Naive thymus-derived CD8-positive, alpha-beta T cell (primary cell): ENCODE measurements around the gene VPS25. TPM values are rescaled to one million over a fixed set of nuclear protein-coding genes. Genes with fewer than 3 reads are reported as not detected.

ENCODE experiments used
- ATAC-seq, 2 donors: fragments of 150-1000 bp; cut with Tn5 transposase in 1 of 2; sonication (Bioruptor Pico), chemical (Tn5 transposase) in 1 of 2; 1 replicate in 1 of 2; 2 replicates in 1 of 2; pipeline ENCODE4 v1.10.0; 2021; ENCODE audit warnings: mild to moderate bottlenecking in 2 of 2, moderate library complexity in 2 of 2
- POLR2A ChIA-PET: fragments of 350-600 bp; sonication (Branson Sonifier 250); formaldehyde crosslinking; loops from one replicate; lab custom pipeline; 2021; ENCODE audit warnings: antibody characterized with exemption; lab: Charles Lee
- DNase-seq, 10 donors: peaks; one replicate each; pipeline versions ENCODE4 v3.0.0 to v3.0.0-alpha.2; 2020 to 2022
- H3K27ac Mint-ChIP-seq, 10 donors: one replicate each; pipeline ENCODE4 v1.8.0; 2020 to 2022; ENCODE audit warnings: mild to moderate bottlenecking in 10 of 10, mixed read lengths in 10 of 10, moderate library complexity in 4 of 10, inconsistent platforms in 1 of 10
- H3K27me3 Mint-ChIP-seq, 5 donors: one replicate each; pipeline ENCODE4 v1.8.0; 2021 to 2022; ENCODE audit warnings: mixed read lengths in 5 of 5
- H3K36me3 Mint-ChIP-seq, 3 donors: one replicate each; pipeline ENCODE4 v1.8.0; 2020 to 2022; ENCODE audit warnings: mixed read lengths in 3 of 3, mild to moderate bottlenecking in 2 of 3, inconsistent platforms in 1 of 3
- H3K4me1 Mint-ChIP-seq, 4 donors: one replicate each; pipeline ENCODE4 v1.8.0; 2021 to 2022; ENCODE audit warnings: mixed read lengths in 4 of 4
- H3K4me3 Mint-ChIP-seq, 10 donors: one replicate each; pipeline ENCODE4 v1.8.0; 2020 to 2022; ENCODE audit warnings: mild to moderate bottlenecking in 10 of 10, mixed read lengths in 10 of 10, moderate library complexity in 6 of 10, inconsistent platforms in 1 of 10
- H3K9me3 Mint-ChIP-seq, 9 donors: one replicate each; pipeline ENCODE4 v1.8.0; 2020 to 2022; ENCODE audit warnings: mixed read lengths in 9 of 9, mild to moderate bottlenecking in 3 of 9, inconsistent platforms in 1 of 9, moderate library complexity in 1 of 9
- polyA plus RNA-seq, 3 donors: library from polyadenylated mRNA; unstranded; fragments of 300-500 nt; fragmentation: Illumina TruSeq; gene quantifications; one replicate each; pipeline ENCODE4 v1.2.3, GENCODE V29; 2021
- total RNA-seq, 8 experiments: library from RNA in 2 of 8; stranded (reverse) in 2 of 8; gene quantifications; one replicate each; pipeline ENCODE4 v1.2.3 and lab custom pipeline; 2021 to 2026

Gene VPS25
- total and polyA plus RNA-seq, 5 experiments from 2014 or later: 43.9 to 64.5 (median 55.2) TPM

GRCh38 chr17:42798383-42799380, 25.4 kb downstream of the VPS25 start, which contains the start of the genes CNTD1 and COA3:
Gene CNTD1, plus strand, starts transcription at chr17:42798861. Its CDS starts 207 bp downstream, at chr17:42799068.
Gene COA3, minus strand, starts transcription at chr17:42798704. Its CDS starts 23 bp downstream, at chr17:42798681.
- no peaks in the 10 kb centered on the region for H3K9me3 Mint-ChIP-seq
- peak within 1 kb of the TSS; percentile 68 to 95 (median 91) for H3K27ac Mint-ChIP-seq
- ATAC-seq (peak; percentile 99), DNase-seq (peak; percentile 55 to 85 (median 66))
- POLR2A ChIA-PET: interaction anchor here (0.6 to 2.2 kb wide), 6 partner anchors 15 to 563 kb away, joined by 3 to 12 read pairs (median 4); partner anchors contain the start of genes BECN1 and VPS25
- peak within 1 kb of the TSS; percentile 92 to 98 (median 96) for H3K4me3 Mint-ChIP-seq
- no peaks in the 10 kb centered on the region for H3K27me3 Mint-ChIP-seq
- peaks cover 21 to 45% (median 31%) of the 10 kb centered on the region in 4 donors for H3K4me1 Mint-ChIP-seq
- peaks cover 0 to 3% (median 0%) of the 10 kb centered on the region in 3 donors for H3K36me3 Mint-ChIP-seq

GRCh38 chr17:42803074-42803883, 30.0 kb downstream of the VPS25 start:
- POLR2A ChIA-PET: interaction anchor here (0.5 to 1.1 kb wide), 2 partner anchors 21 to 903 kb away, joined by 3 to 4 read pairs; partner anchors contain the start of gene BECN1
- Mint-ChIP-seq H3K4me3 (no peak overlapping the region), H3K27me3 (no peaks in the 10 kb centered on the region), H3K4me1 (peaks cover 6 to 7% (median 7%) of the 10 kb centered on the region in 4 donors), H3K27ac (no peak overlapping the region), H3K9me3 (no peaks in the 10 kb centered on the region), H3K36me3 (no peaks in the 10 kb centered on the region)
- ATAC-seq (no peak), DNase-seq (no peak)

DNA sequence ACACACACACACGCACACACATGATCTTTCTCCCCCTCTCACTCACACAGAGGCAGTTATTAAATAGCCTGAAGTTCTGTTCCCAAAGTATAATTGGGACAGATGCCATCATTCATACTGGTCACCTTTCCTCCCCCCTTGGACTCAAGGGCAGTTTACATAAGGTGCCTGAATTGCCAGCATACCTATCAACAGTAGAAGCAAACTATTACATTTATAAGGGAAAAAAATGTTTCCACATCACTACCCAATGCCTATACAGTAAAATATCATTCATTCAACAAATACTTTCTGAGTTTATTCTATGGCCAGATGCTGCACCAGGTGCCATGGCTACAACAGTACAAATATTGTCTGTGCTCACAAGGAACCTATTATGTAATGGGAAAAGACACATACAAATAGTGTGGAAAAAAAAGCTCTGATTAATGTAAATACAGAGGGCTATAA, 31.7 kb downstream of the VPS25 start:
- Mint-ChIP-seq H3K27ac (peak overlapping the region in 2 of 10 donors; percentile 52 to 76), H3K36me3 (peaks cover 0 to 11% (median 0%) of the 10 kb centered on the region in 3 donors), H3K4me1 (peaks cover 0 to 2% (median 0%) of the 10 kb centered on the region in 4 donors), H3K9me3 (no peaks in the 10 kb centered on the region), H3K27me3 (no peaks in the 10 kb centered on the region), H3K4me3 (peak overlapping the region in 1 of 10 donors; percentile 50)
- POLR2A ChIA-PET: no interaction called here
- DNase-seq (no peak), ATAC-seq (no peak)

- peaks cover 4 to 23% (median 4%) of the 10 kb centered on the region in 3 donors for H3K36me3 Mint-ChIP-seq
- no peaks in the 10 kb centered on the region for H3K9me3 Mint-ChIP-seq
- H3K4me3 Mint-ChIP-seq: no peak overlapping the region
- peak overlapping the region in 2 of 10 donors; percentile 12 to 59 for H3K27ac Mint-ChIP-seq
- DNase-seq: no peak
- ATAC-seq: no peak
- POLR2A ChIA-PET: interaction anchor here (0.6 to 0.7 kb wide), 2 partner anchors 272 to 742 kb away, joined by 3 read pairs; no protein-coding TSS in a partner anchor
- no peaks in the 10 kb centered on the region for H3K27me3 Mint-ChIP-seq
- H3K4me1 Mint-ChIP-seq: no peaks in the 10 kb centered on the region
Observed at GRCh38 chr17:42806249-42806648, 33.0 kb downstream of the VPS25 start.

DNA sequence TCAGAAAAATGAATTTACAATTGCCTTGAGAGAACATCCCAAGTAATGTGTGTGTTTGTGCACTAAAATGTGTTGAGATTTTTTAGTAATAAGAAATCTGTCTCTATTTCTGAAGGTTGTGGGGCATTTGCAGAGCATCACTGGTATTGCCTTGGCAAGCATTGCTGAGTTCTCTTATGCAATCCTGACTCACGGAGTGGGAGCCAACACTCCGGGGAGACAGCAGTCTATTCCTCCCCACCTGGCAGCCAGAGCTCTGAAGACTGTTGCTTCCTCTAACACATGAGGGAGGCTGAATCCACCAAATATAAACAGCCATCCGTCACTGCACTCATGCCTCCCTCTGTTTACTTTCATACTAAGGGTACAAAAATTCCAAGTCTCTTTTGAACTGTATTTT, 36.0 kb downstream of the VPS25 start:
- Mint-ChIP-seq H3K27me3 (no peaks in the 10 kb centered on the region), H3K36me3 (peaks cover 11 to 48% (median 14%) of the 10 kb centered on the region in 3 donors), H3K27ac (peak overlapping the region in 3 of 10 donors; percentile 13 to 47 (median 24)), H3K4me3 (no peak overlapping the region), H3K4me1 (no peaks in the 10 kb centered on the region), H3K9me3 (no peaks in the 10 kb centered on the region)
- POLR2A ChIA-PET: no interaction called here
- DNase-seq (no peak), ATAC-seq (no peak)

GRCh38 chr17:42814633-42815399, 41.6 kb downstream of the VPS25 start:
- Mint-ChIP-seq H3K27ac (peak overlapping the region in 1 of 10 donors; percentile 74), H3K36me3 (peaks cover 19 to 93% (median 38%) of the 10 kb centered on the region in 3 donors), H3K27me3 (no peaks in the 10 kb centered on the region), H3K4me1 (peaks cover 0 to 10% (median 4%) of the 10 kb centered on the region in 4 donors), H3K9me3 (no peaks in the 10 kb centered on the region), H3K4me3 (no peak overlapping the region)
- DNase-seq (no peak), ATAC-seq (no peak)
- POLR2A ChIA-PET: interaction anchor here (0.7 to 1.5 kb wide), 2 partner anchors 9 to 723 kb away, joined by 3 to 5 read pairs; partner anchors contain the start of gene BECN1

GRCh38 chr17:42817866-42818265, 44.6 kb downstream of the VPS25 start:
- Mint-ChIP-seq H3K27me3 (no peaks in the 10 kb centered on the region), H3K9me3 (no peaks in the 10 kb centered on the region), H3K4me3 (no peak overlapping the region), H3K27ac (no peak overlapping the region), H3K36me3 (peaks cover 14 to 88% (median 31%) of the 10 kb centered on the region in 3 donors), H3K4me1 (peaks cover 2 to 32% (median 23%) of the 10 kb centered on the region in 4 donors)
- POLR2A ChIA-PET: no interaction called here
- DNase-seq: no peak
- ATAC-seq: no peak

DNA sequence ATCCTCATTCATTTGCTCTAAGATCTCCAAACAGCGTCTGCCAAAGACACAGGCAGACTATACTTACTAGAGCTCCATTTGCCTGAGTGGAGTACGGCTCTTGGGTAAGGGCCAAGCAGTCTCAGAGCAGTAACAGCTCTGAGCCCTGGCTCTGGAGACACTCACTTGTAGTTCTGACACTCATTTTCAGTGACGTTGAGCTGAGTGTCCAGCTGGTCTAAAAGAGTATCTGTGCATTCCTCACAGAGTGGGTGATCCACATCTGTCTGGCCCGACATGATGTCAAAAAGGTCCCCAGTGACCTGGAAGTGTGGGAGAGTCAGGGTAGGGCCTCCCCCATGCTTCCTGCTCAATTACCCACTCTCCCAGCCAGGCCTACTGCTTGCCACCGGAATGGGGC, 45.1 kb downstream of the VPS25 start:
- peak overlapping the region in 2 of 10 donors; percentile 16 to 22 for H3K27ac Mint-ChIP-seq
- no peak for ATAC-seq
- H3K4me1 Mint-ChIP-seq: peaks cover 2 to 35% (median 25%) of the 10 kb centered on the region in 4 donors
- POLR2A ChIA-PET: no interaction called here
- H3K9me3 Mint-ChIP-seq: no peaks in the 10 kb centered on the region
- no peak for DNase-seq
- H3K27me3 Mint-ChIP-seq: no peaks in the 10 kb centered on the region
- H3K4me3 Mint-ChIP-seq: peak overlapping the region in 1 of 10 donors; percentile 45
- H3K36me3 Mint-ChIP-seq: peaks cover 14 to 84% (median 31%) of the 10 kb centered on the region in 3 donors

DNA sequence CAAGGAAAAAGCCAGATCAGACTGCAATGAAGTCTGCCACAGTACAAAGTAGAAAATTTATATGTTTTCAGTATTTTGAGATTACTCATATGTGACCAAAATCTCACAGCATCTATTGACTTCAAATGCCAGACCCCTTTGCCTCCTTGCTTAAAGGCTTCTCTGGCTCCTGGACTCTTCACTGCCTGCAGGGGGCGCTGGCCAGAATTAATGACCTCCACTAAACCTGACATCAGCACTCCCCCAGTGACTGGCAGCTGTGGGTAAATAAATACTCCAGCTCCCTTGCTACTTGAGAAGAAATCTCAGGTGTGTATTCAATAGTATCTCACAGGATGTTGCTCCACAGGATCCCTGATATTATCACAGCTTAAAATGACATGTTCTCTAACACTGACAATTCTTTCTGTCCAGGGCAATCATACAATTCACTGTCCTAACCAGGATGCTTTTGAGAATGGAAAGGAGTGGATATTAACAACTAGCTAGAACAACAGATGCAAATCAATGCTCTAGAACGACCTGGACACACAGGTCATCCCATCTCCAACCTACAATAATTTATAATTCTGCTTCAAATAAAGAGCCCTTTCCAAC, 46.8 kb downstream of the VPS25 start:
- H3K27ac Mint-ChIP-seq: peak overlapping the region in 4 of 10 donors; percentile 27 to 72 (median 34)

DNA sequence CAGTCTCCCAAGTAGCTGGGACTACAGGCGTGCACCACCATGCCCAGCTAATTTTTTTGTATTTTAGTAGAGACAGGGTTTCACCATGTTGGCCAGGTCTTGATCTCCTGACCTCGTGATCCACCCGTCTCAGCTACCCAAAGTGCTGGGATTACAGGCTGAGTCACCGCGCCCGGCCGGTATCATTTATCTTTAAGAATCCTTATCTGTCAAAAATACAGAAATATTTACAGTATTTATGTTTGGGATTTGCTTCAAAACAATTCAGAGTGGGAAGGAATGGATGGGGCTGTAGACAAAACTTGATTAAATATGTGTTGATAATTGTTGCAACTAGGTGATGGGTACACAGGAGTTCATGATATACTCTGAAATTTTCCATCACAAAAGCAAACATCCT, 47.9 kb downstream of the VPS25 start:
- Mint-ChIP-seq H3K36me3 (peaks cover 0 to 56% (median 14%) of the 10 kb centered on the region in 3 donors), H3K27me3 (no peaks in the 10 kb centered on the region), H3K4me3 (peak overlapping the region in 7 of 10 donors; percentile 11 to 72 (median 43)), H3K27ac (peak overlapping the region in 4 of 10 donors; percentile 17 to 80 (median 46)), H3K9me3 (no peaks in the 10 kb centered on the region), H3K4me1 (peaks cover 4 to 47% (median 38%) of the 10 kb centered on the region in 4 donors)
- DNase-seq (no peak), ATAC-seq (no peak)
- POLR2A ChIA-PET: interaction anchor here (1.1 kb wide), 1 partner anchor 14 kb away, joined by 3 read pairs; no protein-coding TSS in a partner anchor

More for the DNA sequence above, 46.8 kb downstream of the VPS25 start:
- Mint-ChIP-seq H3K27me3 (no peaks in the 10 kb centered on the region), H3K4me1 (peaks cover 4 to 47% (median 37%) of the 10 kb centered on the region in 4 donors), H3K36me3 (peaks cover 6 to 67% (median 21%) of the 10 kb centered on the region in 3 donors), H3K9me3 (no peaks in the 10 kb centered on the region), H3K4me3 (peak overlapping the region in 1 of 10 donors; percentile 45)
- ATAC-seq (peak in 1 of 2 donors; percentile 18), DNase-seq (peak in 9 of 10 donors; percentile 35 to 52 (median 48))
- POLR2A ChIA-PET: interaction anchor here (0.6 to 1.1 kb wide), 2 partner anchors 15 to 570 kb away, joined by 3 to 4 read pairs; no protein-coding TSS in a partner anchor

GRCh38 chr17:42827472-42827871, 54.2 kb downstream of the VPS25 start:
- H3K9me3 Mint-ChIP-seq: no peaks in the 10 kb centered on the region
- no peak overlapping the region for H3K4me3 Mint-ChIP-seq
- no peak for ATAC-seq
- H3K27me3 Mint-ChIP-seq: no peaks in the 10 kb centered on the region
- POLR2A ChIA-PET: no interaction called here
- H3K4me1 Mint-ChIP-seq: peaks cover 13 to 27% (median 23%) of the 10 kb centered on the region in 4 donors
- H3K27ac Mint-ChIP-seq: no peak overlapping the region
- no peaks in the 10 kb centered on the region for H3K36me3 Mint-ChIP-seq
- no peak for DNase-seq
